ENCODE measurements around the gene EDC4. TPM values are rescaled to one million over a fixed set of nuclear protein-coding genes. Genes with fewer than 3 reads are reported as not detected.
A peak's percentile ranks its signal among the peaks of the same experiment; 100 is the strongest.
"Not testable (repeated sequence)": the region's sequence is repeated elsewhere in the genome, so short reads cannot be mapped to it uniquely, and the experiment has no call there.

Gene EDC4
- total RNA-seq, 1 donor from 2014 or later: 83.4 TPM

DNA sequence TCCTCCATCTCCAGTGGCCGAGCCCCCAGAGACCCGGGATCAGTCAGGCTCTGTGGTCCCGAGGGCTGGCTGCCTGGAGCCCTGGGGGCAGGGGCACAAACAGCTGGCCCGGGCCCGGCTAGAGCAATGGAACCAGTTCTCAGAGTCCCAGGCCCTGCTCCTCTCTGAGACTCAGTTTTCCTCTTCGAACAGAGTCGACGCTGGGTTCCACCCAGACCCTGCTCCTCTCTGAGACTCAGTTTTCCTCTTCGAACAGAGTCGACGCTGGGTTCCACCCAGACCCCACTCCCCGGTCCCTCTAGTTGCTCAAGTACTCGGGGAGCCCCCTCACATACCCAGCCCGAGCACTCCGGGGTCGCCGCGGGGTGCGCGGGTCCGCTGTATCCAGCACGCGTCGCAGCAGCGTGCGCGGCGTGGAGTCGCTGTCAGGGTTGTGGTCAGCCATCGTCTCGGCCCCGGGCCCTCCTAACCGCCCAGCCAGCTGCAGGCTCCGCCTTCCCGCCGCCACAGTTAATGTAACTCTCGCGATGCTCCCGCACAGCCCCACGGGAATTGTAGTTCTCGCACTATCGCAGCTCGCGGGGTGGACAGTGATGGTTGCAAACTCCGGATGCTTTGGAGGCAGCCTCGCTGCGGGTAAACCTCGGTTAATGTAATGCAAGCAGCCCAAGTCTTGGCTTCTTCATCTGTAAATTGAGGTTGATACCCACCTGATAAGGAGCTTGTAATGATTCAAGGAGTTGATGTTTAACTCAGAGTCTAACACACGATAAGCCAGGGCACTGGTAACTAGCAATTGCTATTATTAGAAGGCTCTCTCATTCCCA, 39.2 kb upstream of the EDC4 start:
- Mint-ChIP-seq H3K4me1 (peaks cover 11% of the 10 kb centered on the region), H3K4me3 (peak overlapping the region; percentile 88), H3K27ac (peak overlapping the region; percentile 75), H3K36me3 (peaks cover 4% of the 10 kb centered on the region), H3K9me3 (no peaks in the 10 kb centered on the region), H3K27me3 (ENCODE audit: low read depth) (no peaks in the 10 kb centered on the region)
- peak; percentile 83 to 93 for DNase-seq (ENCODE audit: low spot score in 2 of 2, unreplicated experiment in 2 of 2)
- TF ChIP-seq, protein P1, sequence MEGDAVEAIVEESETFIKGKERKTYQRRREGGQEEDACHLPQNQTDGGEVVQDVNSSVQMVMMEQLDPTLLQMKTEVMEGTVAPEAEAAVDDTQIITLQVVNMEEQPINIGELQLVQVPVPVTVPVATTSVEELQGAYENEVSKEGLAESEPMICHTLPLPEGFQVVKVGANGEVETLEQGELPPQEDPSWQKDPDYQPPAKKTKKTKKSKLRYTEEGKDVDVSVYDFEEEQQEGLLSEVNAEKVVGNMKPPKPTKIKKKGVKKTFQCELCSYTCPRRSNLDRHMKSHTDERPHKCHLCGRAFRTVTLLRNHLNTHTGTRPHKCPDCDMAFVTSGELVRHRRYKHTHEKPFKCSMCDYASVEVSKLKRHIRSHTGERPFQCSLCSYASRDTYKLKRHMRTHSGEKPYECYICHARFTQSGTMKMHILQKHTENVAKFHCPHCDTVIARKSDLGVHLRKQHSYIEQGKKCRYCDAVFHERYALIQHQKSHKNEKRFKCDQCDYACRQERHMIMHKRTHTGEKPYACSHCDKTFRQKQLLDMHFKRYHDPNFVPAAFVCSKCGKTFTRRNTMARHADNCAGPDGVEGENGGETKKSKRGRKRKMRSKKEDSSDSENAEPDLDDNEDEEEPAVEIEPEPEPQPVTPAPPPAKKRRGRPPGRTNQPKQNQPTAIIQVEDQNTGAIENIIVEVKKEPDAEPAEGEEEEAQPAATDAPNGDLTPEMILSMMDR (IDR thresholded peaks at IDR 0.05; ENCODE audit: unreplicated experiment): no peak

DNA sequence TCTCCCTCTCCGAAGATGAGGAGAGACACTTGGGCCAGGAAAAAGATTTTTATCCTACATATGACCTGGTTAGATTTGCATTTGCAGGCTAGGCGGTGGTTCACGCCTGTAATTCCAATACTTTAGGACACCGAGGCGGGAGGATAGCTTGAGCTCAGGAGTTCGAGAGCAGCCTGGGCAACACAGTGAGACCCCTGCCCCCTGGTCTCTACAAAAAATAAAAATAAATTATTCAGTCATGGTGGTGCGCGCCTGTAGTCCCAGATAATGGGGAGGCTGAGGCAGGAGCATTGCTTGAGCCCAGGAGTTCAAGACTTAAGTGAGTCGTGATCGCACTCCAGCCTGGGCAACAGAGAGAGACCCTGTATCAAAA, 38.6 kb upstream of the EDC4 start:
- Mint-ChIP-seq H3K36me3 (peaks cover 3% of the 10 kb centered on the region), H3K4me3 (peak overlapping the region; percentile 88), H3K27ac (no peak overlapping the region), H3K27me3 (ENCODE audit: low read depth) (no peaks in the 10 kb centered on the region), H3K9me3 (no peaks in the 10 kb centered on the region), H3K4me1 (peaks cover 11% of the 10 kb centered on the region)
- DNase-seq (ENCODE audit: low spot score in 2 of 2, unreplicated experiment in 2 of 2): no peak
- TF ChIP-seq, protein P1 (IDR thresholded peaks at IDR 0.05; ENCODE audit: unreplicated experiment): no peak

DNA sequence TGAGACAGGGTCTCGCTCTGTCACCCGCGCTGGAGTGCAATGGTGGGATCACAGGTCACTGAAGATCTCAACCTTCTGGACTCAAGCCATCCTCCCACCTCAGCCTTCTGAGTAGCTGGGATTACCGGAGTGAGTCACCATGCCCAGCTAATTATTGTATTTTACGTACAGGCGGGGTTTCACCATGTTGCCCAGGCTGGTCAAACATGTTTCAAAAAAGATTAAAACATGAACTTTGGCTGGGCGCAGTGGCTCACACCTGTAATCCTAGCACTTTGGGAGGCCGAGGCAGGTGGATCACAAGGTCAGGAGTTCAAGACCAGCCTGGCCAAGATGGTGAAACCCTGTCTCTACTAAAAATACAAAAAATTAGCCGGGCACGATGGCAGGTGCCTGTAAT, 35.7 kb upstream of the EDC4 start:
- peaks cover 17% of the 10 kb centered on the region for H3K4me1 Mint-ChIP-seq
- H3K27me3 Mint-ChIP-seq (ENCODE audit: low read depth); H3K4me3 Mint-ChIP-seq; H3K36me3 Mint-ChIP-seq; H3K27ac Mint-ChIP-seq; DNase-seq (ENCODE audit: low spot score in 2 of 2, unreplicated experiment in 2 of 2); H3K9me3 Mint-ChIP-seq: not testable (repeated sequence)

DNA sequence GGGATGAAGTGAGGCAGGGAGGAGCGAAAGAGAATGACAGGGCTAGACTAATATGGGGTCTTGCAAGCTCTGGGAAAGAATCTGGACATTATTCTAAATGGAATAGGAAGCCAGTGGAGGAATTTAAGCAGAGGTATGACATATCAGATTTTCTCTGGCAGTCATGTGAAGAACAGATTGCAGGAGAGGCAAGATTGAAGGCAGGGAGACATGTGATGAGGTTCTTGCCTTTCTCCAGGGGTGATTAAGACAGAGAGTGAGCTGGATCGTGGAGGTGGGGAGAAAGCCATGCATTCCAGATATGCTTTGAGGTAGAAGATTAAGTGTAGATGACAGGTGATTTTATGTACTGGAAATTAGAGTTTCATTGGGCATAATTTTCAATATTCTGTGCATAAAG, 35.0 kb upstream of the EDC4 start:
- H3K4me1 Mint-ChIP-seq: peaks cover 14% of the 10 kb centered on the region
- no peaks in the 10 kb centered on the region for H3K36me3 Mint-ChIP-seq
- TF ChIP-seq, protein P1 (IDR thresholded peaks at IDR 0.05; ENCODE audit: unreplicated experiment): no peak
- DNase-seq (ENCODE audit: low spot score in 2 of 2, unreplicated experiment in 2 of 2): no peak
- H3K27ac Mint-ChIP-seq: no peak overlapping the region
- H3K4me3 Mint-ChIP-seq: no peak overlapping the region
- no peaks in the 10 kb centered on the region for H3K27me3 Mint-ChIP-seq (ENCODE audit: low read depth)
- H3K9me3 Mint-ChIP-seq: no peaks in the 10 kb centered on the region

DNA sequence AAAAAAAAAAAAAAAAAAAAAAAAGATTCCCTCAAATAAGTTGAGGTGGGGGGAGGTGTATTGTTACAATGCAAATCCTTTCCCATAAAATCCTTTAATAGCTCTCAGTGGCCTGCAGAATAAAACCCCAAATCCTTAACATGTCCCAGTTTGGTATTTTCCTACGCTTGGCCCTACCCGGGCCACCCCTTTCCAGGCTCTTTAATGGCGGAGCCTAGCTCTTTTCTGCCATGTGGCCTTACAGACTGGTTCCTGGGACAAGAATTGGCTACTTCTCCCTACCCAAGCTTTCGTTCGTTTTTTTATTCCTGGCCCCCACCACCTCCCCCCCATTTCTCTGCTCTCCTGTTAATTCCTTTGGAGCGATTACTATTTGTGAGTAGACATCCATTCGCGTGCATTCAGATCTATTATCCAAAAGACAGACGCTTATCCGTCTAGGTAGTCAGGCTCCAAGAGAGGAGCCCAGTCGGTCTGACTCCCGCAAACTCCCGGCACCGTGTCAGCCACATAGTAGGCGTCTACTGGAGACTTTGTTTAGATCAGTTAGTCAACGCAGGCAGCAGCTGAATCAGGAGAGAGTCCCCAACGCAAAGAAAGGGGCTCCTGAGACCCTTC, 31.5 kb upstream of the EDC4 start:
- peak overlapping the region; percentile 93 for H3K27ac Mint-ChIP-seq
- no peak for DNase-seq (ENCODE audit: low spot score in 2 of 2, unreplicated experiment in 2 of 2)
- H3K36me3 Mint-ChIP-seq: no peaks in the 10 kb centered on the region
- no peaks in the 10 kb centered on the region for H3K9me3 Mint-ChIP-seq
- TF ChIP-seq, protein P1 (IDR thresholded peaks at IDR 0.05; ENCODE audit: unreplicated experiment): no peak
- peak overlapping the region; percentile 94 for H3K4me3 Mint-ChIP-seq
- no peaks in the 10 kb centered on the region for H3K27me3 Mint-ChIP-seq (ENCODE audit: low read depth)
- peaks cover 44% of the 10 kb centered on the region for H3K4me1 Mint-ChIP-seq

DNA sequence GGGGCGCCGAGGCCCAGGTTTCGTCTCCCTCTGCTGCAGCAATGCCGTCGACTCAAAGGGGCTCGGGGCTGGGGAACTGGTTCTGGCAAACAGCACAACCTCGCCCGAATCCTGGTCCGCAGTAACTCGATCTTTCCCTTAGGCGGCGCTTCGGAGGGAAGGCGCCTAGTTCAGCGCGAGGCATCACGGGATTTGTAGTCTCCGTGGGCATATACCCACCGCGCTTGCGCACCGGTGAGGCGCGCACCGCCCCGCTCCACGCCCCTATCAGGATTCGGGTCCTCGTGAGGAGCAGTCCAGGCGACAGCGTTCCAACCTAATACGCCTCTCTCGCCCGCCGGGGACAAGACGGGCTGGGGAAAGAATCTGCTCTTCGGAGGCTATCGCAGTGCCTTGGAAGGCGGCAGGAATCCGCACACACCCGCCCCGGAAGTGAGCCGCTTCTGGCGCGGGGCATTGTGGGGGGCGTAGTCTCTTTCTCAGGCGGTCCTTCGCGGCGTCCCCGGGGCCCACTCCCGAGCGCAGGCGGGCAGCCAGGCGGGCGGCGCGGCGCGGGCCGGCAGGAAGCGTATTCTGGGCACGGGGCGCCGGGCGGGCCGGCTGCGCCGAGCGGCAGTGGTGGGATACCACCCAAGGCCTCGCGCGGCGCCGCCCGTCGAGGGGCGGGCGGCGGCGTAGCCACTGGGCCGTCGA, 30.9 kb upstream of the EDC4 start, which contains the start of gene THAP11:
THAP11 (plus strand) TSS at position 505 of the 693 bp plus-strand sequence. CDS start 235 bp downstream, outside the sequence.
- Mint-ChIP-seq H3K27me3 (ENCODE audit: low read depth) (no peaks in the 10 kb centered on the region), H3K27ac (peak within 1 kb of the TSS; percentile 95), H3K9me3 (no peaks in the 10 kb centered on the region), H3K4me3 (peak within 1 kb of the TSS; percentile 96), H3K36me3 (no peaks in the 10 kb centered on the region), H3K4me1 (peaks cover 44% of the 10 kb centered on the region)
- DNase-seq (ENCODE audit: low spot score in 2 of 2, unreplicated experiment in 2 of 2): peak; percentile 90 to 97
- TF ChIP-seq, protein P1 (IDR thresholded peaks at IDR 0.05; ENCODE audit: unreplicated experiment): peak; percentile 83

All from mesothelial cell of epicardium (in vitro differentiated cells).